PFSK-1 (cell line): ENCODE data around the gene ADAM12.

Experiments used
- POLR2AphosphoS5 ChIP-seq: IDR thresholded peaks from 2 replicates; pipeline ENCODE4 v1.6.1; 2012; ENCODE audit warnings: low read depth, mild to moderate bottlenecking, control low read depth, low read length, moderate library complexity
- TF ChIP-seq, protein P1 (sequence below), 2 experiments: IDR thresholded peaks; 2 replicates each; pipeline versions ENCODE4 v1.6.1 to v1.8.0; 2011 to 2012; ENCODE audit warnings: low read depth in 2 of 2, low read length in 2 of 2, control low read depth in 1 of 2, inconsistent platforms in 1 of 2, mild to moderate bottlenecking in 1 of 2, moderate library complexity in 1 of 2; ENCODE audit not compliant: insufficient read depth in 1 of 2

DNA sequence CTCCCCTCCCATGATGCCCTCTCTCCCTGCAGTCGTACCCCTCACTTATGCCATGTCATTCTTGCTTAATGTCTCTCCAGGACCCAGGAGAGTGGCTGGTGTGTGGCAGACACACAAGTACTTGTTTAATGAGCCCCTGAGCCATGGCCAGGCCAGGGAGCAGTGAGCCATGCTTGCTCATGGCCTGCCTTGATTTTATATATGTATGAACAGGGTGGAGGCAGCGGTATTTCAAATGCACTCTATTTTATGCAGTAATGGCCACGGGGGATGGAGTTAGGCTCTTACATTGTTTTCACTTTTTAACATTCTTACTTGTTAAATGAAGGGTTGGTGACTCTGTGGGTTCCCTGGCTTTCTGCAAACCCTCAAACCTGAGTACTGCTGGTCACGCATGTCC, 347.2 kb downstream of the ADAM12 start:
- TF ChIP-seq POLR2AphosphoS5: no peak
- TF ChIP-seq, protein P1, sequence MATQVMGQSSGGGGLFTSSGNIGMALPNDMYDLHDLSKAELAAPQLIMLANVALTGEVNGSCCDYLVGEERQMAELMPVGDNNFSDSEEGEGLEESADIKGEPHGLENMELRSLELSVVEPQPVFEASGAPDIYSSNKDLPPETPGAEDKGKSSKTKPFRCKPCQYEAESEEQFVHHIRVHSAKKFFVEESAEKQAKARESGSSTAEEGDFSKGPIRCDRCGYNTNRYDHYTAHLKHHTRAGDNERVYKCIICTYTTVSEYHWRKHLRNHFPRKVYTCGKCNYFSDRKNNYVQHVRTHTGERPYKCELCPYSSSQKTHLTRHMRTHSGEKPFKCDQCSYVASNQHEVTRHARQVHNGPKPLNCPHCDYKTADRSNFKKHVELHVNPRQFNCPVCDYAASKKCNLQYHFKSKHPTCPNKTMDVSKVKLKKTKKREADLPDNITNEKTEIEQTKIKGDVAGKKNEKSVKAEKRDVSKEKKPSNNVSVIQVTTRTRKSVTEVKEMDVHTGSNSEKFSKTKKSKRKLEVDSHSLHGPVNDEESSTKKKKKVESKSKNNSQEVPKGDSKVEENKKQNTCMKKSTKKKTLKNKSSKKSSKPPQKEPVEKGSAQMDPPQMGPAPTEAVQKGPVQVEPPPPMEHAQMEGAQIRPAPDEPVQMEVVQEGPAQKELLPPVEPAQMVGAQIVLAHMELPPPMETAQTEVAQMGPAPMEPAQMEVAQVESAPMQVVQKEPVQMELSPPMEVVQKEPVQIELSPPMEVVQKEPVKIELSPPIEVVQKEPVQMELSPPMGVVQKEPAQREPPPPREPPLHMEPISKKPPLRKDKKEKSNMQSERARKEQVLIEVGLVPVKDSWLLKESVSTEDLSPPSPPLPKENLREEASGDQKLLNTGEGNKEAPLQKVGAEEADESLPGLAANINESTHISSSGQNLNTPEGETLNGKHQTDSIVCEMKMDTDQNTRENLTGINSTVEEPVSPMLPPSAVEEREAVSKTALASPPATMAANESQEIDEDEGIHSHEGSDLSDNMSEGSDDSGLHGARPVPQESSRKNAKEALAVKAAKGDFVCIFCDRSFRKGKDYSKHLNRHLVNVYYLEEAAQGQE (IDR thresholded peaks at IDR 0.05; ENCODE audit: insufficient read depth in 1 of 2, low read depth in 2 of 2, low read length in 2 of 2): no peak
